Nephron progenitor cell (in vitro differentiated cells): ENCODE measurements around the gene CLEC2A.
A peak's percentile ranks its signal among the peaks of the same experiment; 100 is the strongest.

Experiments used
- DNase-seq: peaks from one replicate; pipeline ENCODE4 v3.0.0; 2021
- H3K27ac Mint-ChIP-seq: 2 replicates; pipeline ENCODE4 v1.8.0; 2021; ENCODE audit warnings: mild to moderate bottlenecking, moderate library complexity, mixed read lengths
- H3K27me3 Mint-ChIP-seq: 2 replicates; pipeline ENCODE4 v1.8.0; 2021; ENCODE audit warnings: mild to moderate bottlenecking, low read depth, mixed read lengths; ENCODE audit not compliant: poor library complexity
- H3K36me3 Mint-ChIP-seq: 2 replicates; pipeline ENCODE4 v1.8.0; 2021; ENCODE audit warnings: low read depth, mixed read lengths
- H3K4me1 Mint-ChIP-seq: 2 replicates; pipeline ENCODE4 v1.8.0; 2021; ENCODE audit warnings: mixed read lengths
- H3K4me3 Mint-ChIP-seq: 2 replicates; pipeline ENCODE4 v1.8.0; 2021; ENCODE audit warnings: mild to moderate bottlenecking, moderate library complexity, mixed read lengths
- H3K9me3 Mint-ChIP-seq: 2 replicates; pipeline ENCODE4 v1.8.0; 2021; ENCODE audit warnings: mild to moderate bottlenecking, moderate library complexity, mixed read lengths
- TF ChIP-seq, protein P1 (sequence below): fragments of 200-600 bp; sonication (generic); IDR thresholded peaks from 2 replicates; pipeline ENCODE4 v1.5.0; 2021; ENCODE audit warnings: antibody characterized with exemption

CLEC2A gene

GRCh38 chr12:9926876-9927275 is 5.3 kb downstream of the CLEC2A start:
- peaks cover 5% of the 10 kb centered on the region for H3K27me3 Mint-ChIP-seq
- no peak overlapping the region for H3K4me3 Mint-ChIP-seq
- peaks cover 3% of the 10 kb centered on the region for H3K9me3 Mint-ChIP-seq
- H3K36me3 Mint-ChIP-seq: no peaks in the 10 kb centered on the region
- H3K27ac Mint-ChIP-seq: no peak overlapping the region
- H3K4me1 Mint-ChIP-seq: no peaks in the 10 kb centered on the region
- no peak for DNase-seq
- TF ChIP-seq, protein P1, sequence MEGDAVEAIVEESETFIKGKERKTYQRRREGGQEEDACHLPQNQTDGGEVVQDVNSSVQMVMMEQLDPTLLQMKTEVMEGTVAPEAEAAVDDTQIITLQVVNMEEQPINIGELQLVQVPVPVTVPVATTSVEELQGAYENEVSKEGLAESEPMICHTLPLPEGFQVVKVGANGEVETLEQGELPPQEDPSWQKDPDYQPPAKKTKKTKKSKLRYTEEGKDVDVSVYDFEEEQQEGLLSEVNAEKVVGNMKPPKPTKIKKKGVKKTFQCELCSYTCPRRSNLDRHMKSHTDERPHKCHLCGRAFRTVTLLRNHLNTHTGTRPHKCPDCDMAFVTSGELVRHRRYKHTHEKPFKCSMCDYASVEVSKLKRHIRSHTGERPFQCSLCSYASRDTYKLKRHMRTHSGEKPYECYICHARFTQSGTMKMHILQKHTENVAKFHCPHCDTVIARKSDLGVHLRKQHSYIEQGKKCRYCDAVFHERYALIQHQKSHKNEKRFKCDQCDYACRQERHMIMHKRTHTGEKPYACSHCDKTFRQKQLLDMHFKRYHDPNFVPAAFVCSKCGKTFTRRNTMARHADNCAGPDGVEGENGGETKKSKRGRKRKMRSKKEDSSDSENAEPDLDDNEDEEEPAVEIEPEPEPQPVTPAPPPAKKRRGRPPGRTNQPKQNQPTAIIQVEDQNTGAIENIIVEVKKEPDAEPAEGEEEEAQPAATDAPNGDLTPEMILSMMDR: no peak

DNA sequence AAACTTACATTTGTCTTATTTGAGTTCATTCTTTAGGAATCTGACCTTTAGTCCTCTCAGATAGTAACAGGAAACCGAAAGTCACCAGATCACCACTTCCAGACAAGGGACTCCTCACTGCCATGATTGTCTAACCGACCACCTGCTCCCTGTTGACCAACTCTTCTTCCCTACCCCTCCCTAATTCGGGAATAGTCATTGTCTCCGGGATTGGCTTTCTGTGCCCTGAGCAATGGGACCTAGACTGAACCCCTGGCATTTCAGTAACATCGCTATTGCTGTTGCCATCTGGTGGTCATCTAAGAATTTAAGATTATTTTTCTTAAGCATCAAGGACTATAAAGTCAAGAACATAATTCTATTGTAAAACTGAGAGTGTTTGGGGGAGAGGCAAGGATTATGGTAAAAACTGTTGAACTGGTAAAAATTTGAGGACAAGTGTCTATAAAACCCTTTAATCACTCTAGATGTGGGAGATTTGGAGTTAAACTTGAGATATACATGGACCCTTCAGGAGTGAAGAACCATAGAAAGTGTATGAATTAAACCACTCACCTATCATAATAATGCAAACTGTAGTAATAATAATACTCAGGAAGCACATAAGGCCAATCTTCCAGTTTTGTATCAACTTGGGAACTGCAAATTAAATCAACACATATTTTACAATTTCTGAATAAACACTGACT is 6.3 kb downstream of the CLEC2A start:
- Mint-ChIP-seq H3K27ac (no peak overlapping the region), H3K4me1 (no peaks in the 10 kb centered on the region), H3K36me3 (no peaks in the 10 kb centered on the region), H3K27me3 (peaks cover 5% of the 10 kb centered on the region), H3K9me3 (peaks cover 3% of the 10 kb centered on the region), H3K4me3 (no peak overlapping the region)
- TF ChIP-seq, protein P1: peak; percentile 26
- DNase-seq: no peak

GRCh38 chr12:9922429-9922828 is 9.7 kb downstream of the CLEC2A start:
- TF ChIP-seq, protein P1: no peak
- Mint-ChIP-seq H3K36me3 (no peaks in the 10 kb centered on the region), H3K4me1 (no peaks in the 10 kb centered on the region), H3K27me3 (peaks cover 5% of the 10 kb centered on the region), H3K27ac (no peak overlapping the region), H3K4me3 (no peak overlapping the region), H3K9me3 (peaks cover 19% of the 10 kb centered on the region)
- DNase-seq: no peak

- DNase-seq: no peak
- H3K4me1 Mint-ChIP-seq: no peaks in the 10 kb centered on the region
- TF ChIP-seq, protein P1: no peak
- no peaks in the 10 kb centered on the region for H3K36me3 Mint-ChIP-seq
- H3K9me3 Mint-ChIP-seq: peaks cover 24% of the 10 kb centered on the region
- H3K27me3 Mint-ChIP-seq: no peaks in the 10 kb centered on the region
- no peak overlapping the region for H3K4me3 Mint-ChIP-seq
- no peak overlapping the region for H3K27ac Mint-ChIP-seq
These were observed 11.7 kb downstream of the CLEC2A start for GRCh38 chr12:9920451-9920850.

- no peaks in the 10 kb centered on the region for H3K4me1 Mint-ChIP-seq
- no peak overlapping the region for H3K27ac Mint-ChIP-seq
- peaks cover 27% of the 10 kb centered on the region for H3K9me3 Mint-ChIP-seq
- TF ChIP-seq, protein P1: no peak
- H3K27me3 Mint-ChIP-seq: no peaks in the 10 kb centered on the region
- DNase-seq: no peak
- H3K4me3 Mint-ChIP-seq: no peak overlapping the region
- H3K36me3 Mint-ChIP-seq: no peaks in the 10 kb centered on the region
These were observed 12.7 kb downstream of the CLEC2A start for GRCh38 chr12:9919443-9919842.

DNA sequence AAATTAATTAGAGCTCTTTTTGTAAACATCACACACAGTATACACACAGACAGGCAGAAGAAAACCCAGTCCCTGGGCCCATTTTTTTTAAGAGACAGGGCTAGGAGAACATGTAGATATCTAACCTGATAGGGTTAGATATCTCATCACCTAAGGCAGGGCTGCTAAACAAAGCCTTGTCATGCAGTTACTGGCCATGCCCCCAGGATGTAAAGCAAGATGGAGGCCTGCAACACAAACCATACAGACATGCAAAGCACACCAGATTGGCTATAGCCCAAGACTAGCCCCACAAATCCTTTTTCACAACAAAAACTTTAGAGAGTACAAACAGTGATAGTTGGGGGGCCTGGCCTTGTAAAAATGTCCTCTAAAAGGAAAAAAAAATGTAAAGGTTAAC is 20.5 kb downstream of the CLEC2A start:
- Mint-ChIP-seq H3K4me3 (no peak overlapping the region), H3K27ac (peak overlapping the region; percentile 72), H3K36me3 (peaks cover 33% of the 10 kb centered on the region), H3K9me3 (peaks cover 67% of the 10 kb centered on the region), H3K27me3 (no peaks in the 10 kb centered on the region), H3K4me1 (peaks cover 20% of the 10 kb centered on the region)
- TF ChIP-seq, protein P1: no peak
- DNase-seq: no peak
